ENCODE data around the gene CDH23. TPM values are rescaled to one million over a fixed set of nuclear protein-coding genes. Genes with fewer than 3 reads are reported as not detected.

CDH23 gene
- total and polyA plus RNA-seq, 2 of the 8 experiments (the other 6 are each of a cell fraction or from before 2014, with no cell fraction given) = 1.9 to 4.9 TPM

- TF ChIP-seq SIRT6 (IDR thresholded peaks at IDR 0.05; ENCODE audit: low read length) = no peak
- no peak for TF ChIP-seq SIX5 (IDR thresholded peaks at IDR 0.05; ENCODE audit: low read depth, low read length)
- no peak for TF ChIP-seq CHD2 (IDR thresholded peaks at IDR 0.05; ENCODE audit: low read length)
These were observed 410.2 kb downstream of the CDH23 start (continued) for GRCh38 chr10:71806704-71807556.
